WI38 (cell line): ENCODE results near the gene TRIM47.

Source experiments
- H3K4me3 ChIP-seq: 2 replicates; pipeline ENCODE4 v1.5.1; 2011; ENCODE audit warnings: low read depth, mild to moderate bottlenecking, control low read depth, low read length
- CTCF ChIP-seq: IDR thresholded peaks from 2 replicates; pipeline ENCODE4 v1.5.1; 2012; ENCODE audit warnings: low read depth, mild to moderate bottlenecking, control low read depth, low read length

The TRIM47 gene

GRCh38 chr17:75848523-75849278 lies 29.7 kb downstream of the TRIM47 start:
- H3K4me3 ChIP-seq, result no peak overlapping the region
- peak; percentile 72 for TF ChIP-seq CTCF

- no peak overlapping the region for H3K4me3 ChIP-seq
- TF ChIP-seq CTCF, result no peak
These were observed 30.5 kb downstream of the TRIM47 start for GRCh38 chr17:75847614-75848522.

GRCh38 chr17:75846692-75847613 lies 31.4 kb downstream of the TRIM47 start:
- H3K4me3 ChIP-seq, result no peak overlapping the region
- TF ChIP-seq CTCF, result no peak

GRCh38 chr17:75845933-75846691 lies 32.3 kb downstream of the TRIM47 start:
- TF ChIP-seq CTCF, result no peak
- H3K4me3 ChIP-seq, result no peak overlapping the region

GRCh38 chr17:75845058-75845711 lies 33.2 kb downstream of the TRIM47 start:
- peak; percentile 64 for TF ChIP-seq CTCF
- H3K4me3 ChIP-seq, result no peak overlapping the region

GRCh38 chr17:75844530-75845057 lies 33.8 kb downstream of the TRIM47 start:
- no peak overlapping the region for H3K4me3 ChIP-seq
- TF ChIP-seq CTCF, result no peak
